ENCODE data around the gene PANK2. TPM values are rescaled to one million over a fixed set of nuclear protein-coding genes. Genes with fewer than 3 reads are reported as not detected.

The PANK2 gene
- 49.5 to 59.4 TPM (median 54.8 TPM) in 5 replicates for total RNA-seq (2022; extraction: Qiagen RNA extraction)

GRCh38 chr20:3888622-3889488 is at the start of gene PANK2:
PANK2 (plus strand) TSS chr20:3889387.

GRCh38 chr20:3846740-3847428 is 42.3 kb upstream of the PANK2 start, which contains the start of gene MAVS:
MAVS (plus strand) TSS chr20:3846834; CDS start chr20:3854625, 7,791 bp downstream.

Other genes starting within 250 kb of the PANK2 start
- not detected in 5 replicates for gene GFRA4, start 226.0 kb upstream of the PANK2 start, total RNA-seq (2022; extraction: Qiagen RNA extraction)
- 0.03 to 0.14 TPM (median 0.11 TPM) in 5 replicates for gene ADAM33, start 207.4 kb upstream of the PANK2 start, total RNA-seq (2022; extraction: Qiagen RNA extraction)
- gene SIGLEC1, start 176.8 kb upstream of the PANK2 start, total RNA-seq (2022; extraction: Qiagen RNA extraction): 0.01 to 0.04 TPM (median 0.02 TPM) in 5 replicates
- 0.38 to 0.56 TPM (median 0.47 TPM) in 5 replicates for gene HSPA12B, start 156.7 kb upstream of the PANK2 start, total RNA-seq (2022; extraction: Qiagen RNA extraction)
- 101 to 162 TPM (median 143 TPM) in 5 replicates for gene ADISSP, start 121.6 kb upstream of the PANK2 start, total RNA-seq (2022; extraction: Qiagen RNA extraction)
- 1.4 to 2.1 TPM (median 1.7 TPM) in 5 replicates for gene SPEF1, start 107.9 kb upstream of the PANK2 start, total RNA-seq (2022; extraction: Qiagen RNA extraction)
- gene CENPB, start 102.6 kb upstream of the PANK2 start, total RNA-seq (2022; extraction: Qiagen RNA extraction): 95.4 to 111 TPM (median 107 TPM) in 5 replicates
- gene CDC25B, start 93.1 kb upstream of the PANK2 start, total RNA-seq (2022; extraction: Qiagen RNA extraction): 150 to 218 TPM (median 215 TPM) in 5 replicates
- 11.2 to 17.8 TPM (median 17.2 TPM) in 5 replicates for gene AP5S1, start 68.8 kb upstream of the PANK2 start, total RNA-seq (2022; extraction: Qiagen RNA extraction)
- gene MAVS, start 42.6 kb upstream of the PANK2 start, total RNA-seq (2022; extraction: Qiagen RNA extraction): 16.8 to 29.1 TPM (median 27.2 TPM) in 5 replicates
- 11.7 to 18.1 TPM (median 17.1 TPM) in 5 replicates for gene RNF24, start 126.2 kb downstream of the PANK2 start, total RNA-seq (2022; extraction: Qiagen RNA extraction)

All from A549 treated with dexamethasone at 1 μM for 4 hours (cell line).